ENCODE measurements around the gene PIP5K1C.
A peak's percentile ranks its signal among the peaks of the same experiment; 100 is the strongest.

Gene PIP5K1C

GRCh38 chr19:3665681-3666544 is 34.4 kb downstream of the PIP5K1C start:
- H3K36me3 ChIP-seq: peaks cover 59% of the 10 kb centered on the region

GRCh38 chr19:3664879-3665642 is 35.2 kb downstream of the PIP5K1C start:
- Histone ChIP-seq H3K36me3 (peaks cover 66% of the 10 kb centered on the region), H3K27me3 (no peaks in the 10 kb centered on the region), H3K9me3 (no peaks in the 10 kb centered on the region), H3K4me3 (ENCODE audit: low read depth in 1 of 2, low read length in 1 of 2) (no peak overlapping the region), H3K4me1 (ENCODE audit: control insufficient read depth in 1 of 2, insufficient read depth in 1 of 2, low read depth in 1 of 2, low read length in 1 of 2) (no peaks in the 10 kb centered on the region), H3K27ac (no peak overlapping the region)
- no peak for TF ChIP-seq CTCF (IDR thresholded peaks at IDR 0.05)

More at GRCh38 chr19:3665681-3666544, 34.4 kb downstream of the PIP5K1C start:
- H3K4me3 ChIP-seq (ENCODE audit: low read depth in 1 of 2, low read length in 1 of 2): no peak overlapping the region
- peaks cover 0 to 6% of the 10 kb centered on the region in 2 experiments for H3K4me1 ChIP-seq (ENCODE audit: control insufficient read depth in 1 of 2, insufficient read depth in 1 of 2, low read depth in 1 of 2, low read length in 1 of 2)
- peak; percentile 93 for TF ChIP-seq CTCF (IDR thresholded peaks at IDR 0.05)
- H3K9me3 ChIP-seq: no peaks in the 10 kb centered on the region
- peaks cover 8% of the 10 kb centered on the region for H3K27me3 ChIP-seq
- no peak overlapping the region for H3K27ac ChIP-seq

- Histone ChIP-seq H3K27ac (no peak overlapping the region), H3K36me3 (peaks cover 78% of the 10 kb centered on the region)
Observed at GRCh38 chr19:3663838-3664237, 36.4 kb downstream of the PIP5K1C start.

GRCh38 chr19:3661284-3662238 is 38.7 kb downstream of the PIP5K1C start:
- peaks cover 87% of the 10 kb centered on the region for H3K36me3 ChIP-seq
- H3K27ac ChIP-seq: no peak overlapping the region
- no peaks in the 10 kb centered on the region for H3K4me1 ChIP-seq (ENCODE audit: control insufficient read depth in 1 of 2, insufficient read depth in 1 of 2, low read depth in 1 of 2, low read length in 1 of 2)
- H3K9me3 ChIP-seq: no peaks in the 10 kb centered on the region
- no peaks in the 10 kb centered on the region for H3K27me3 ChIP-seq
- TF ChIP-seq CTCF (IDR thresholded peaks at IDR 0.05): no peak
- H3K4me3 ChIP-seq (ENCODE audit: low read depth in 1 of 2, low read length in 1 of 2): no peak overlapping the region

More at GRCh38 chr19:3663838-3664237, 36.4 kb downstream of the PIP5K1C start:
- no peaks in the 10 kb centered on the region for H3K27me3 ChIP-seq
- no peaks in the 10 kb centered on the region for H3K4me1 ChIP-seq (ENCODE audit: control insufficient read depth in 1 of 2, insufficient read depth in 1 of 2, low read depth in 1 of 2, low read length in 1 of 2)
- H3K9me3 ChIP-seq: no peaks in the 10 kb centered on the region
- no peak for TF ChIP-seq CTCF (IDR thresholded peaks at IDR 0.05)
- no peak overlapping the region for H3K4me3 ChIP-seq (ENCODE audit: low read depth in 1 of 2, low read length in 1 of 2)
